Astrocyte (in vitro differentiated cells and primary cell): ENCODE measurements around the gene SHOX. TPM values are rescaled to one million over a fixed set of nuclear protein-coding genes. Genes with fewer than 3 reads are reported as not detected.

Experiments
- DNase-seq: peaks from one replicate; pipeline ENCODE4 v3.0.0-alpha.2; 2010; ENCODE audit warnings: low read depth
- FAIRE-seq: peaks from 2 replicates; lab custom pipeline; 2011; peaks lifted over from hg19 to GRCh38; lab: Jason Lieb, UNC
- H2AFZ ChIP-seq: 2 replicates; pipeline ENCODE4 v1.6.0; 2012; ENCODE audit warnings: low read depth, low read length, inconsistent platforms
- H3K27ac ChIP-seq: 2 replicates; pipeline ENCODE4 v1.5.1; 2011; ENCODE audit warnings: low read depth, low read length, inconsistent platforms
- H3K27me3 ChIP-seq: 2 replicates; pipeline ENCODE4 v1.6.0; 2011; ENCODE audit warnings: low read length, inconsistent platforms; ENCODE audit not compliant: insufficient read depth
- H3K36me3 ChIP-seq: 2 replicates; pipeline ENCODE4 v1.5.1; 2011; ENCODE audit warnings: low read length, inconsistent platforms; ENCODE audit not compliant: insufficient read depth
- H3K4me1 ChIP-seq: 2 replicates; pipeline ENCODE4 v1.5.1; 2011; ENCODE audit warnings: low read length, inconsistent platforms; ENCODE audit not compliant: insufficient read depth
- H3K4me2 ChIP-seq: 2 replicates; pipeline ENCODE4 v1.6.0; 2012; ENCODE audit warnings: low read length, inconsistent platforms
- H3K4me3 ChIP-seq: 2 replicates; pipeline ENCODE4 v1.5.1; 2011; ENCODE audit warnings: low read depth, mild to moderate bottlenecking, low read length, inconsistent platforms; ENCODE audit not compliant: insufficient read depth
- H3K79me2 ChIP-seq: 2 replicates; pipeline ENCODE4 v1.6.0; 2012; ENCODE audit warnings: mild to moderate bottlenecking, low read length, inconsistent platforms; ENCODE audit not compliant: insufficient read depth
- H3K9ac ChIP-seq: 2 replicates; pipeline ENCODE4 v1.6.0; 2012; ENCODE audit warnings: mild to moderate bottlenecking, low read length, inconsistent platforms
- H3K9me3 ChIP-seq: 2 replicates; pipeline ENCODE4 v1.5.1; 2012; ENCODE audit warnings: low read depth, mild to moderate bottlenecking, low read length, inconsistent platforms; ENCODE audit not compliant: insufficient read depth
- H4K20me1 ChIP-seq: 2 replicates; pipeline ENCODE4 v1.6.0; 2012; ENCODE audit warnings: low read length, inconsistent platforms; ENCODE audit not compliant: insufficient read depth
- H3K27ac Mint-ChIP-seq: one replicate; pipeline ENCODE4 v1.8.0; 2021; ENCODE audit warnings: mild to moderate bottlenecking, mixed read lengths; ENCODE audit not compliant: unreplicated experiment
- H3K27me3 Mint-ChIP-seq: one replicate; pipeline ENCODE4 v1.8.0; 2021; ENCODE audit warnings: low read depth, mixed read lengths; ENCODE audit not compliant: unreplicated experiment
- H3K36me3 Mint-ChIP-seq: one replicate; pipeline ENCODE4 v1.8.0; 2021; ENCODE audit warnings: low read depth, mixed read lengths; ENCODE audit not compliant: unreplicated experiment
- H3K4me1 Mint-ChIP-seq: one replicate; pipeline ENCODE4 v1.8.0; 2021; ENCODE audit warnings: low read depth, mixed read lengths; ENCODE audit not compliant: unreplicated experiment
- H3K4me3 Mint-ChIP-seq: one replicate; pipeline ENCODE4 v1.8.0; 2021; ENCODE audit warnings: mild to moderate bottlenecking, moderate library complexity, mixed read lengths; ENCODE audit not compliant: unreplicated experiment
- H3K9me3 Mint-ChIP-seq: one replicate; pipeline ENCODE4 v1.8.0; 2021; ENCODE audit warnings: mild to moderate bottlenecking, mixed read lengths; ENCODE audit not compliant: unreplicated experiment
- CTCF ChIP-seq: IDR thresholded peaks from 2 replicates; pipeline ENCODE4 v1.5.1; 2011; ENCODE audit warnings: low read depth, mild to moderate bottlenecking, inconsistent platforms, low read length, moderate library complexity; ENCODE audit not compliant: insufficient read depth
- EZH2 ChIP-seq: IDR thresholded peaks from 2 replicates; pipeline ENCODE4 v1.6.1; 2012; ENCODE audit warnings: mild to moderate bottlenecking, low read length, inconsistent platforms; ENCODE audit not compliant: insufficient read depth
- total RNA-seq: library from RNA; stranded (reverse); gene quantifications from 2 replicates; pipeline ENCODE4 v1.2.1, GENCODE V29; 2021

The SHOX gene
- total RNA-seq, 1 donor from 2014 or later, result not detected

GRCh38 chrX:644304-645281, 14.0 kb downstream of the SHOX start:
- Histone ChIP-seq H3K36me3 (no peaks in the 10 kb centered on the region), H3K27me3 (peaks cover 7% of the 10 kb centered on the region), H2AFZ (no peak overlapping the region), H3K9ac (no peak overlapping the region), H3K4me2 (no peak overlapping the region), H3K79me2 (no peaks in the 10 kb centered on the region), H3K4me1 (no peaks in the 10 kb centered on the region), H3K9me3 (no peaks in the 10 kb centered on the region), H4K20me1 (no peaks in the 10 kb centered on the region), H3K4me3 (no peak overlapping the region), H3K27ac (no peak overlapping the region)
- H3K9me3 Mint-ChIP-seq, result peaks cover 20% of the 10 kb centered on the region
- no peak overlapping the region for H3K27ac Mint-ChIP-seq
- H3K4me1 Mint-ChIP-seq, result no peaks in the 10 kb centered on the region
- DNase-seq, result no peak
- no peak for TF ChIP-seq EZH2
- TF ChIP-seq CTCF, result no peak
- H3K27me3 Mint-ChIP-seq, result peaks cover 8% of the 10 kb centered on the region
- no peak overlapping the region for H3K4me3 Mint-ChIP-seq
- no peak for FAIRE-seq
- H3K36me3 Mint-ChIP-seq, result no peaks in the 10 kb centered on the region

- Histone ChIP-seq H3K36me3 (no peaks in the 10 kb centered on the region), H3K9me3 (no peaks in the 10 kb centered on the region)
- H3K27me3 Mint-ChIP-seq, result peaks cover 8% of the 10 kb centered on the region
Observed at GRCh38 chrX:646228-646495, 15.6 kb downstream of the SHOX start.

More at GRCh38 chrX:646228-646495, 15.6 kb downstream of the SHOX start:
- no peaks in the 10 kb centered on the region for H4K20me1 ChIP-seq
- Mint-ChIP-seq H3K4me3 (no peak overlapping the region), H3K9me3 (peaks cover 26% of the 10 kb centered on the region), H3K4me1 (no peaks in the 10 kb centered on the region), H3K27ac (no peak overlapping the region), H3K36me3 (no peaks in the 10 kb centered on the region)
- no peaks in the 10 kb centered on the region for H3K4me1 ChIP-seq
- H3K27ac ChIP-seq, result no peak overlapping the region
- no peak overlapping the region for H3K4me3 ChIP-seq
- peaks cover 7% of the 10 kb centered on the region for H3K27me3 ChIP-seq
- DNase-seq (no peak), FAIRE-seq (no peak)
- H3K79me2 ChIP-seq, result no peaks in the 10 kb centered on the region
- H2AFZ ChIP-seq, result no peak overlapping the region
- no peak for TF ChIP-seq CTCF
- no peak for TF ChIP-seq EZH2
- no peak overlapping the region for H3K4me2 ChIP-seq
- no peak overlapping the region for H3K9ac ChIP-seq
